Left cardiac atrium (tissue), 4 donors: Measurements from ENCODE around the gene FSTL4. TPM values are rescaled to one million over a fixed set of nuclear protein-coding genes. Genes with fewer than 3 reads are reported as not detected.
"Not testable (repeated sequence)": the region's sequence is repeated elsewhere in the genome, so short reads cannot be mapped to it uniquely, and the experiment has no call there.

Experiments
- ATAC-seq, 2 donors: fragments of 200-7000 bp; cut with Tn5 transposase; one replicate each; pipeline ENCODE4 v1.9.1; 2020; ENCODE audit warnings: mild to moderate bottlenecking in 2 of 2, moderate library complexity in 2 of 2
- DNase-seq: peaks from one replicate; pipeline ENCODE4 v3.0.0-alpha.2; 2020
- intact Hi-C, 2 donors: fragments of 100-400 bp; cut with DNase I; formaldehyde crosslinking; loops; one replicate each; pipeline versions ENCODE4 v1.14.1 to v1.15.1; 2022 to 2023
- total RNA-seq, 2 donors: library from RNA; stranded (reverse); fragmentation: NEBNext Ultra II Directional; extraction: Animal tissue kit (Norgen Biotek cat#: 25700); gene quantifications; one replicate each; pipeline ENCODE4 v1.2.1, GENCODE V29; 2021
- donor health status: DM: no; HTN: yes; CAD: no.
- donor health status: DM: no; HTN: yes; CAD: no; lungs with severe emphysema.
- donor health status: DM: yes; HTN: yes; CAD: no.
- donor health status: Dilated cardiomyopathy.

The FSTL4 gene
- total RNA-seq, 2 donors from 2014 or later: 0.21 TPM; not detected in 1

GRCh38 chr5:133400831-133401351 lies 211.4 kb downstream of the FSTL4 start:
- no peak for DNase-seq
- intact Hi-C loops: no loop called here
- ATAC-seq: no peak

GRCh38 chr5:133400120-133400519 lies 212.2 kb downstream of the FSTL4 start:
- intact Hi-C loops: no loop called here
- ATAC-seq (no peak), DNase-seq (no peak)

GRCh38 chr5:133399247-133399891 lies 213.0 kb downstream of the FSTL4 start:
- DNase-seq (no peak), ATAC-seq (no peak)
- intact Hi-C loops: no loop called here

GRCh38 chr5:133398646-133399101 lies 213.7 kb downstream of the FSTL4 start:
- ATAC-seq (no peak), DNase-seq (no peak)
- intact Hi-C loops: no loop called here

GRCh38 chr5:133397990-133398645 lies 214.2 kb downstream of the FSTL4 start:
- ATAC-seq (no peak), DNase-seq (no peak)
- intact Hi-C loops: no loop called here

GRCh38 chr5:133397348-133397747 lies 215.0 kb downstream of the FSTL4 start:
- intact Hi-C loops: no loop called here
- ATAC-seq (no peak), DNase-seq (no peak)

- no peak for DNase-seq
- intact Hi-C loops: no loop called here
- no peak for ATAC-seq
Measured at GRCh38 chr5:133396814-133397213, 215.5 kb downstream of the FSTL4 start.

GRCh38 chr5:133396187-133396741 lies 216.1 kb downstream of the FSTL4 start:
- ATAC-seq (no peak), DNase-seq (no peak)
- intact Hi-C loops: no loop called here

GRCh38 chr5:133395207-133395606 lies 217.1 kb downstream of the FSTL4 start:
- ATAC-seq, intact Hi-C loops, DNase-seq: not testable (repeated sequence)

- intact Hi-C loops, DNase-seq, ATAC-seq: not testable (repeated sequence)
Measured at GRCh38 chr5:133394477-133394817, 217.9 kb downstream of the FSTL4 start.

GRCh38 chr5:133393776-133394476 lies 218.4 kb downstream of the FSTL4 start:
- no peak for DNase-seq
- no peak for ATAC-seq
- intact Hi-C loops: no loop called here

- intact Hi-C loops: no loop called here
- no peak for ATAC-seq
- DNase-seq: no peak
Measured at GRCh38 chr5:133392448-133392847, 219.9 kb downstream of the FSTL4 start.

GRCh38 chr5:133391354-133392136 lies 220.8 kb downstream of the FSTL4 start:
- ATAC-seq (no peak), DNase-seq (no peak)
- intact Hi-C loops: no loop called here

GRCh38 chr5:133390416-133391353 lies 221.7 kb downstream of the FSTL4 start:
- intact Hi-C loops: no loop called here
- DNase-seq: no peak
- no peak for ATAC-seq

- ATAC-seq: no peak
- intact Hi-C loops: no loop called here
Measured at GRCh38 chr5:133389066-133389590, 223.2 kb downstream of the FSTL4 start.

GRCh38 chr5:133387621-133388020 lies 224.7 kb downstream of the FSTL4 start:
- intact Hi-C loops: no loop called here
- ATAC-seq (no peak), DNase-seq (no peak)

More at GRCh38 chr5:133389066-133389590, 223.2 kb downstream of the FSTL4 start:
- no peak for DNase-seq

GRCh38 chr5:133387091-133387490 lies 225.2 kb downstream of the FSTL4 start:
- DNase-seq: no peak
- no peak for ATAC-seq

GRCh38 chr5:133386662-133387061 lies 225.7 kb downstream of the FSTL4 start:
- intact Hi-C loops: no loop called here
- no peak for ATAC-seq
- DNase-seq: no peak

More at GRCh38 chr5:133387091-133387490, 225.2 kb downstream of the FSTL4 start:
- intact Hi-C loops: no loop called here
